ENCODE measurements around the gene RETREG1.

The RETREG1 gene

GRCh38 chr5:16550316-16550952, 66.4 kb downstream of the RETREG1 start:
- H3K9ac ChIP-seq (ENCODE audit: low read depth, low read length): no peak overlapping the region
- no peak overlapping the region for H3K27ac ChIP-seq (ENCODE audit: low read length)
- no peak overlapping the region for H3K4me2 ChIP-seq (ENCODE audit: insufficient read depth, low read length)
- peak; percentile 72 for ATAC-seq (ENCODE audit: insufficient read depth, low read depth)
- H3K4me3 ChIP-seq (ENCODE audit: low read depth in 1 of 2, low read length in 2 of 2): no peak overlapping the region
- H3K27me3 ChIP-seq (ENCODE audit: insufficient read depth, low read length, poor library complexity): no peaks in the 10 kb centered on the region
- peak; percentile 30 for DNase-seq
- TF ChIP-seq EZH2 (IDR thresholded peaks at IDR 0.05; ENCODE audit: borderline replicate concordance, low read depth, low read length, severe bottlenecking) (no peak), CTCF (IDR thresholded peaks at IDR 0.05; ENCODE audit: borderline replicate concordance, extremely low read depth, low read length, poor library complexity, severe bottlenecking) (peak; percentile 77)
- H2AFZ ChIP-seq (ENCODE audit: low read depth, low read length): no peak overlapping the region
- H3K36me3 ChIP-seq (ENCODE audit: insufficient read depth, low read length): no peaks in the 10 kb centered on the region
- no peaks in the 10 kb centered on the region for H4K20me1 ChIP-seq (ENCODE audit: insufficient read depth, low read length)
- H3K79me2 ChIP-seq (ENCODE audit: insufficient read depth, low read length): no peaks in the 10 kb centered on the region
- no peaks in the 10 kb centered on the region for H3K9me3 ChIP-seq (ENCODE audit: insufficient read depth, low read length, severe bottlenecking)
- H3K4me1 ChIP-seq (ENCODE audit: insufficient read depth, low read length): no peaks in the 10 kb centered on the region

- no peak overlapping the region for H3K9ac ChIP-seq (ENCODE audit: low read depth, low read length)
- H3K4me1 ChIP-seq (ENCODE audit: insufficient read depth, low read length): no peaks in the 10 kb centered on the region
- no peaks in the 10 kb centered on the region for H3K79me2 ChIP-seq (ENCODE audit: insufficient read depth, low read length)
- no peak overlapping the region for H3K4me3 ChIP-seq (ENCODE audit: low read depth in 1 of 2, low read length in 2 of 2)
- no peaks in the 10 kb centered on the region for H3K9me3 ChIP-seq (ENCODE audit: insufficient read depth, low read length, severe bottlenecking)
- H3K36me3 ChIP-seq (ENCODE audit: insufficient read depth, low read length): no peaks in the 10 kb centered on the region
- H3K27ac ChIP-seq (ENCODE audit: low read length): no peak overlapping the region
- H2AFZ ChIP-seq (ENCODE audit: low read depth, low read length): no peak overlapping the region
- no peaks in the 10 kb centered on the region for H3K27me3 ChIP-seq (ENCODE audit: insufficient read depth, low read length, poor library complexity)
- no peak overlapping the region for H3K4me2 ChIP-seq (ENCODE audit: insufficient read depth, low read length)
- no peak for DNase-seq
- TF ChIP-seq EZH2 (IDR thresholded peaks at IDR 0.05; ENCODE audit: borderline replicate concordance, low read depth, low read length, severe bottlenecking): no peak
- no peak for TF ChIP-seq CTCF (IDR thresholded peaks at IDR 0.05; ENCODE audit: borderline replicate concordance, extremely low read depth, low read length, poor library complexity, severe bottlenecking)
- ATAC-seq (ENCODE audit: insufficient read depth, low read depth): no peak
- no peaks in the 10 kb centered on the region for H4K20me1 ChIP-seq (ENCODE audit: insufficient read depth, low read length)
Measured at GRCh38 chr5:16549491-16550206, 67.1 kb downstream of the RETREG1 start.

- Histone ChIP-seq H3K79me2 (ENCODE audit: insufficient read depth, low read length) (no peaks in the 10 kb centered on the region), H3K27ac (ENCODE audit: low read length) (no peak overlapping the region), H3K36me3 (ENCODE audit: insufficient read depth, low read length) (no peaks in the 10 kb centered on the region), H3K4me2 (ENCODE audit: insufficient read depth, low read length) (no peak overlapping the region), H3K9me3 (ENCODE audit: insufficient read depth, low read length, severe bottlenecking) (no peaks in the 10 kb centered on the region), H3K27me3 (ENCODE audit: insufficient read depth, low read length, poor library complexity) (no peaks in the 10 kb centered on the region), H3K4me1 (ENCODE audit: insufficient read depth, low read length) (no peaks in the 10 kb centered on the region), H4K20me1 (ENCODE audit: insufficient read depth, low read length) (no peaks in the 10 kb centered on the region), H3K4me3 (ENCODE audit: low read depth in 1 of 2, low read length in 2 of 2) (no peak overlapping the region), H3K9ac (ENCODE audit: low read depth, low read length) (no peak overlapping the region), H2AFZ (ENCODE audit: low read depth, low read length) (no peak overlapping the region)
- ATAC-seq (ENCODE audit: insufficient read depth, low read depth) (no peak), DNase-seq (no peak)
- TF ChIP-seq CTCF (IDR thresholded peaks at IDR 0.05; ENCODE audit: borderline replicate concordance, extremely low read depth, low read length, poor library complexity, severe bottlenecking) (no peak), EZH2 (IDR thresholded peaks at IDR 0.05; ENCODE audit: borderline replicate concordance, low read depth, low read length, severe bottlenecking) (no peak)
Measured at GRCh38 chr5:16548812-16549211, 68.0 kb downstream of the RETREG1 start.
